ENCODE data around the gene ARHGEF16.

Gene ARHGEF16

DNA sequence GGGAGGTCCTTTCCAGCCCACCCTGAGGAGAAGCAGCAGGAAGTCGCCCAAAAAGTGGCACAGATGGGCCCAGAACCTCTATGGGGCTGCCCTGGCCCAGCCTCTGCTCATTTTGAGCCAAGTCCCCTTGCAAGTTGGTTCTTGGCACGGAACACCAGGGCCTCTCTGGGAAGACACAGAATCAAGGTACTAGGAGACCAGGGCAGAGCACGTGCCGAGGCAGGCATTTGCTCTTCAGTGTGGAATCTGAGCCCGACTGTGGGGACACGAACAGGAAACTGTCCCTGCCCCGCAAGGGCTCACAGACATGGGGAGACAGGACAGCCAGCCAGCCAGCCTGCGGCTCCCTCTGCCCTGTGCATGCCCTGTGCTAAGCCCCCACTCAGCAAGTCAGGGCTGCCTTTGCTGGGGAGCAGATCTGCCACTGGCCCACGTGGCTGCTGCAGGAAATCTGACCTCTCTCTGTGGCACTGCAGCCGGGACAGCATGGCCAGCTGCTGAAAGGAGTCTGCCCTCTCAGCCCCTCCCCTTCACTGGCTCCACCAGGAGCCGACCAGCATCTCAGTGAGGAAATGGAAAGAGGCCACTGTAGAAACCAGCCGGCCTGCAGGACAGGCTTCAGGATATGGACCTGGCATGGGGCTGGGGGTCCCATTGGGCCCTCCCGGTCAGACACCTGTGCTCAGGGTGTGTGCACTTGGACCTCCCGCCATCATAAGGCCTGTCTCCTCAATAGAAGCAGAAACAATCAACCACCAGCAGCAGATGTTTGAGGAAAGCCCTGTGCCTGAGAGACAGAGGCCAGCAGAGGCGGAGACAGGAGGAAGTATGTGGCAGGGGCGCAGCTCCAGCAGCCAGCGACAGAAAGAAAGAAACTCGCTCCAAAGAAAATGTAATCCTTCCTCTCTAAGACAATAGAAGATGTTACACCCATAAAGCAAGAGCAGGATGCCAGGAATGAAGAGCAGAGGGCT, 3.7 kb downstream of the ARHGEF16 start:
- DNase-seq: no peak

DNA sequence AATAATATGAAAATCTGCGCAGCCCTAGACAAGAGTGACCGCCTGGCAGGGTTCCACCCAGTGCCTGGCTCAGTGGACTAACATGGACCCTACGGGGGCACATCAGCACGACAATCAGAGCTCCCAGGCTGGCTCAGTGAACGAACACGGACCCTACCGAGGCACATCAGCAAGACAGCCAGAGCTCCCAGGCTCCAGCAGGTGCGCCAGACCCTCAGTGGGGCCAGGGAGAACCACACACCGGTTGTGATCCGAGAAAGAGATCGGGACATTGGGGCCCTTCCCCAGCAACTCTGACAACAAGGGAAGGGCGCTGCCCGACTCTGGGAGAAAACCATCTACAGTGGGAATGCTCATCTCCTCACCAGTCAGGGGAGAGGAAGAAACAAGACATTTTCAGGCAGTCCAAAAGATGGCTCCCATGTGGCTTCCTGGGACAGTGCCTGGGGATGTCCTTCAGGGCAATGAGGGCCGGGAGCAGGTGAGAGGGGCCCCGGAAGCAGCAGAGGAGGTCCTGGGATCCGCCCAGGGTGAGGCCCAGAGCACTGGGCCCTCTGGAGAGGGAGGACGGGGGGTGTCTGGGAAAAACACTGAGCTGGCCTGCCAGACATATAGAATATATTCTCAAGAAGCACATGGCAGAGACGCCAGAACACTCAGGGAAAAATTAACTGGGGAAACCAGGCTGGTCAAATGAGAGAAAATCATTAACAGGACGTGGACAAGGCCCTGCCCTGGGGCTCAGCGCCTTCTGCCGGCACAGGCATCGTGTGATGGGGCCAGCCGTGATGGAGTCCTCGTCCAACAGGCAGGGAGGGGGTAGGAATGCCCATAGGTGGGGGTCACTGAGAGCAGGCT, 4.8 kb downstream of the ARHGEF16 start:
- DNase-seq: no peak

DNA sequence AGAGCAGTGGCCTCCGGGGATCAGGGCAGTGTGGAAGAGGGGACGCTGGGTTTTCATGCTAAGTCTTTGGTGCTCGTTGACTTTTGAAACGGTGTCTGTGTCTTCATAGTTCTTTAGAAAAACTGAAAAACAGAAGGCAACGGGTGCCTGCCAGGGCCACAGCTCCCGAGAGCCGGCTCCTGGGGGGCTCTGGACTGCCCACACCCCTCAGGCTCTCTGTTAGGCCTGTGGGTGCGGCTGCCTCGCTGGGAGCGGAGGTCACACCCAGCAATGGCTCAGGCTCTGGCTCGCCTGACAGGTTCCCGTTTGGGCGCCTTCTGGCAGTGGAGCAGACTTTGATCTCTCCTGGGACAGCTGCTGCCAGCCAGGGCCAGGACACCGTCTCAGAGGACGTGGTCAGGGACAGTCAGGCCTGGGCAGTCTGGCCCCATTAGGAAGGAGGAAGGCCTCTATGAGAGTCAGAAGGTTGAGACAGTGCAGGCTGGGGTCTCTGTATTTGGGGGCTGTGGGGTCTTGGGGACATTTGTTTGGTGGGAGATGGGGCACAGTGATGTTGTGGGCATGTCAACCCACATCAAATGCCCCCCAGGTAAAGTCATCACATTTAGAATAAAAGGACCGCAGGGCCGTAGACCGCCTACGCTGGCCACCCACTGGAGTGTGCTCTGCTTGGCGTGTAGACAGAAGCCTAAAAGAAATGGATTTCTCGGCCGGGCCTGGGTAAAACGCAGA, 5.6 kb downstream of the ARHGEF16 start:
- no peak for DNase-seq

DNA sequence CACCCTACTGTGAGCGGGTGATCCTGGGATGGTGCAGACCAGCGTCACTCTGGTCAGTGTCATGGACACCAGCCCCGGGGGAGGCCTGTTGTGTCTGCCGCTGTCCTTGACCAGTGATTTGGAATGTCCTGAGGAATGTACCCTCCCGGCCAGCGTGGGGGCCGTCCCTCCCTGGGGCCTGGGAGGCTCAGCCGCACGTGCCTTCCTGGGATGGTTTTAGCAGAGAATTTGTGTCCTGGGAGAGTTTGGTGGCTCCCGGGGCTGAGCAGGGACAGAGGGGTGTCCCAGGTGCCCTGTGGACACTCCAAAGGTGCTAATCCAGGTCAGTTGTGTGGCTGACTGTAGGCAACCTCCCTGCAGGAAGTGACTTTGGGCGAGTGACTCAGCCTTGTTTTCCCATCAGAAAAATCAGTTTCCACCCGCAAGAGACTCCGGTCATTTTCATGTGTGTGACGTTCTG, 6.2 kb downstream of the ARHGEF16 start:
- no peak for DNase-seq

DNA sequence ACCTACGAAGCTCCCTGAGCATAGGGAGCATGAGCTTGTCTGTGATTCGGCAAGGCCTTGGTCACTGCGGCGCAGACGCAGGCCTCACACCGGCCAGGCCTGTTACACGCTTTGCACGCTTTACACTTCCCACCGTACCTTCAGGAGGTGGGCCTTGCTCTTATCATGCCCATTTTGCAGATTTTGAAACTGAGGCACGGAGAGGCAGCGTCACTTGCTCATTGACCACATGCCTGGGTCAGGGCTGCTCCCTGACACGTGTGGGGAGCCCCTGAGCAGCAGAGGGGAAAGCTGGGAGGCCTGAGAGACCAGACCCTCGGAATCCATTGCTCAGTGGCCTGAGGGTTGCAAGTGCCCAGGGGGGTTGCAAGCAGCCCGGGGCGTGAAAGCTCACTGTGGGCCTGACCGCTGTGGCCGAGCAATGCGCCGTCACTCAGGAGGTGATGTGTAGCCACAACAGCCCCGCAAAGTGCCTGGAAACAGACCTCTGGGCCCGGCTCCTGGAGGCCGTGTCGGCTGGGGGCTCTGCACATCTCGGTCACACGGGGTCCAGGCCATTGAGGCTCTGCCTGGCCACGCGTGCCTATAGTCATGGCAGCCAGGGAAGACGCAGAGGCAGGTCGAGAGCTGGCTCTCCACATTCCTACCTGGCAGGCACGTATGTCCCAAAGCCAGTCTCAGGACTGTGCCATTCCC, 6.9 kb downstream of the ARHGEF16 start:
- DNase-seq: no peak

DNA sequence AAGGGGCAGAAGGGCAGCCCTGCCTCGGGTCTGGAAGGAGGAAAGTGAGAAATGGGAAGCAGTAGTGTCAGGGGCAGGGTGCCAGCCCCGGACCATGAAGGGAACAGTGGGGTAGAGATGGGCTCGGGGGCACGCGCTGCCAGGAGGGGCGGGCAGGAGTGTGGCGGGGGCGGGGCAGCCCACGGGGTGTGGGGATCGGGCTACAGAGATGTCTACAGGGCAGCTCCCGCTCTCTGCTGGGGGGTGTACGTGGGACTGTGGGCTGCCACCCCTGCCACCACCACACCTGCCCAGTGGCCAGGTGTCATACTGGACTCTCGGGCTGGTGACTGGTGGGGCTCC, 7.4 kb downstream of the ARHGEF16 start:
- DNase-seq: no peak

DNA sequence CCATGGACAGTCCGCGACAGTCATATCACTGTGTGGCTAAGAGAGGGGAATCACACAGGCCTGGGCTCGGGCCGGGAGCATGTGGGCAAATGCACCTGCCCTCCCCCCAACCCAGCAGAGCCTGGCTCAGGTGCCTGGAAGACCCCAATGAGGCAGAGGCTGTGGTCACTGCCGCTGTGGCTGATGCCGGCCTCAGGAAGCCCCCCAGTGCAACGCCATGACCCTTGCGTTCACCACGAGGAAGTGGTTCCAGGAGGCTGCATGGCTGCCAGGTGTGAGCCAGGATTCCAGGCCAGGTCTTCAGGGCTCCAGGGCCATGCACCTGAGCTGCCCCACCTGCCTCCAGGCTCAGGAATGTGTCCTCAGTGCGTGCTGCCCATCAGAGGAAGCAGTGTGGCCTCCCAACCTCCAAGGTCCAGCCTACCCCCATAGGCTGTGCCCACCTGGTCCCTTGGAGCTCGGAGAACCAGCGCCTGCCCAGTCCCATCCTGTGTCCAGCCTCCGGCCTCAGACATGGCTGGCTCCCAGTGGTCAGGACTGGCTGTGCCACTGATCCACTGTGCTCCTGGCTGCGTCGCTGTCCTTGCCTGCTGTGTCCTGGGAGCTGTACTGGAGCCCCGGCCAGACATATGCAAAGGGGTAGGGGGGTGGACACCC, 8.0 kb downstream of the ARHGEF16 start:
- DNase-seq: no peak

DNA sequence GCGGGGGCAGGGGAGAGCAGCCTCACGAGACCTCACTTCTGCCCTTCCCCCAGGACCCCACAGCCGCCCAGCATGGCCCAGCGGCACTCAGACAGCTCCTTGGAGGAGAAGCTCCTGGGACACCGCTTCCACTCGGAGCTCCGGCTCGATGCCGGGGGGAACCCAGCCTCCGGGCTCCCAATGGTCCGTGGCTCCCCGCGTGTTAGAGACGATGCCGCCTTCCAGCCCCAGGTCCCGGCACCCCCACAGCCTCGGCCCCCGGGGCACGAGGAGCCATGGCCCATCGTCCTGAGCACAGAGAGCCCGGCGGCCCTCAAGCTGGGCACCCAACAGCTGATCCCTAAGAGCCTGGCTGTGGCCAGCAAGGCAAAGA, 8.5 kb downstream of the ARHGEF16 start:
- no peak for DNase-seq

DNA sequence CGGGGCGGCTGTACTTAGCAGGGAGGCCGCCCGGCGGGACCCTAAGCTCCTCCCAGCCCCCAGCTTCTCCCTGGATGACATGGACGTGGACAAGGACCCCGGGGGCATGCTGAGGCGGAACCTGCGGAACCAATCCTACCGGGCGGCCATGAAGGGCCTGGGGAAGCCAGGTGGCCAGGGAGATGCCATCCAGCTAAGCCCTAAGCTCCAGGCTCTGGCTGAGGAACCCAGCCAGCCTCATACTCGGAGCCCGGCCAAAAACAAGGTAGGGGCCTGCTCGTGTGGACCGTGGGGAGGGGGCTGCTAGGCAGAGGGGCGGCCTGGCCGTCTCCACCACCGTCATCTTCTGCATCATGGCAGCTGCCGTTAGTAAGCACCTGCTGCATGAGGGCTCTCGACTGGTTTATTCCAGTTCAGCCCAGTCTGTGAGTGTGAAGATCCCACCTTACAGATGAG, 9.0 kb downstream of the ARHGEF16 start:
- DNase-seq: no peak

DNA sequence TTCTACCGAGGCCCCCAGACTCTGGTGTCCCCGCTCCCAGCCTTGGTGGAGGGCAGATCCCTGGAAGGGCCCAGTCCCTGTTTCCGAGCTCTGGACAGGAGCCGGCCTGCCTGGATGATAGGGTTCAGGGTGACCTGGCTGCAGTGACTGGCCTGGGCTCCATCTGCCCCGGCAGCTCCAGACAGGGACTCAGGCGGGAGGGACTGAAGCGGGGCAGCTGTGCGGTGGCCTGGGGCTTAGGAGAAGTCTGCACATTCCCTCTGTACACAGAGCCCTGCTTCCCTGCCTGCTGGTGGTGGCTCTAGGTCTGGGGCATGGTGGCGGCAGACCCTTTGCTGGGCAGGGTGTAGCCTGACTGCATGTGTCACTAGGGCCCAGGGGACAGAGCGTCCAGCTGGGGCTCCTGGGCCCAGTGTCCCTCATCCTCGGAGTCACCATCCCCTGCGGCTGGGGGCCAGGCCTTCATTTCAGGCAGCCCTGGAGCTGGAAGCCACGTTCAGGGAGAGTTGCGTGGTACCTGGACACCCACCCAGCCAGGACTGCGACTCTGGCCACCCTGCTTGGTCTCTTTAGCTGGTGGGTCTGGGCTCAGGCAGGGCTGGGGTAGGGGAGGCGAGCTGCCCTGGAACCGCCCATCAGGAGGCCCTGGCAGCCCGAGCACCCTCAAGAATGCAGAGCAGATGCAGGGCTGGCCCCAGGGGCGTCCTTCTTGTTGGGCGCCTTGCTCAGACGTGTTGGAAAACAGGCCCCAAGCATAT, 9.6 kb downstream of the ARHGEF16 start:
- no peak for DNase-seq

DNA sequence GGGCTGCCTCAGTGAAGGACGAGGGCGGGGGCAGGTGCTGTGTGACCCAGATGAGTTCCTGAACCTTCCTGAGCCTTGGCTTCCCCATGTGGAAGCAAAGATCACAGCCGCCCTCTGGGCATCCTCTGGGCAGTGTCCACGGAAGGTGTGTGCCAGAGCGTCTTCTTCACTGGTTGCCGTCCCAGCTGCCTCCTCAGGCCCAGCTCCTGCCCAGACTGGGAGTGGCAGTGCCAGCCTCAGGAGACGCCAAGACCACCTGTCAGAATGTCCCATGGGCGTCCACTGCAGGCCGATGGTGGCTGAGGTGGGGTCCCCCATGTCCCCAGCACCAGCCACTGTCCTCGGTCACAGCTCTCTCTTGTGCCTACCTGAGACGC, 10.2 kb downstream of the ARHGEF16 start:
- no peak for DNase-seq

DNA sequence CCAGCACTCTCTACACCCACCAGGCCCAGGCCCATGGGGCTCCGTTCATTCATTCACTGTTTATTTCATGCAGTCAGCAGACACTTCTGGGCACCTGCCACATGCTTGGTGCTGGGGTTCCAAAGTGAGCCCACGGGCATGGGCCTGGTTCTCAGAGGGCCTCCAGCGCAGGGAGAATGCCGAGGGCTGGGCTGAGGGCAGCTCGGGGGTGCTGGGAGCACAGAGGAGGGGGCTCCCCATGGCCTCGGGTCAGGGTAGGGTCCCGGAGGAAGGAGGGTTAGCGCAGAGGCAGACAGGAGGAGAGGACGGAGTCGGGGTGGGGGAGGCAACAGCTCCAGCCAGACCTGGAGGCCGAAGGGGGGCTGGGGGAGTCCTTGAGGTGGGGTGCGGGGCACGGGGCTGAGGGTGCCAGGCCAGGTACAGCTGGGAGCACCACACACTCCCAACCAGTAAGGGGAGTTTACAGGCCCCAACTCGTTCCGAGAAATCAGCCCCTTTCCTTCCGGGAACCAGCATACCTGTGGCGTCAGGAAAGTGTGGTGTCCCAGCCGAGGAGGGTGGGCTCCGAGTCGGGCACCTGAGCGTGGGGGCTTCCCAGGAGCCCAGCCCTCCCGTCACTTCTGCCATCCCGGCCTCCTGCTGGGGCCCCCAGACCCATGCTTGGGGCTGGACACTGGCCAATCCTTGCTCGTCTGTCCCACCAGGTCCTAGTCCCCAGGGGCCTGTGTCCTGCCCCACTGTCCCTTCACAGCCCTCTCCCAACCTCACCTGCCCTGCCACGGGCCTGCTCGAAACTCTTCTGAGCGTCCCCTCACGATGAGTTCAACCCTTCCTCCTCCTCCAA, 10.8 kb downstream of the ARHGEF16 start:
- no peak for DNase-seq

DNA sequence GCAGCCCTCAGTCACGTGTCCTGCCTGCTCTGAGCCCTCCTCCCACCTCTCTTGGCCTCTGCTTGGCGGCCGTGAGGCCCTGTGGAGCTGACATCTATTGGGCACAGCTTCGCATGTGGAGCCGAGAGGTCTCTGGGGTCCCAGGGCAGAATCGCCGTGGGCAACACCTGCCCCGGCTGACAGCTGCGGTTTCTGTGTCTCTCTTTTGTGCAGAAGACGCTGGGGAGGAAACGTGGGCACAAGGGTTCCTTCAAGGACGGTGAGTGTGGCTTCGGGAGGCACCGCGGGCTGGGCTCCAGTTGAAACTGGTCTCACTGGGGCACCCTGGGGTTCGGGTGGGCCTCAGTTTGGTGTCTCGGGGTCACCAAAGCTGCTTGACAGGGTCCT, 11.5 kb downstream of the ARHGEF16 start:
- no peak for DNase-seq

DNA sequence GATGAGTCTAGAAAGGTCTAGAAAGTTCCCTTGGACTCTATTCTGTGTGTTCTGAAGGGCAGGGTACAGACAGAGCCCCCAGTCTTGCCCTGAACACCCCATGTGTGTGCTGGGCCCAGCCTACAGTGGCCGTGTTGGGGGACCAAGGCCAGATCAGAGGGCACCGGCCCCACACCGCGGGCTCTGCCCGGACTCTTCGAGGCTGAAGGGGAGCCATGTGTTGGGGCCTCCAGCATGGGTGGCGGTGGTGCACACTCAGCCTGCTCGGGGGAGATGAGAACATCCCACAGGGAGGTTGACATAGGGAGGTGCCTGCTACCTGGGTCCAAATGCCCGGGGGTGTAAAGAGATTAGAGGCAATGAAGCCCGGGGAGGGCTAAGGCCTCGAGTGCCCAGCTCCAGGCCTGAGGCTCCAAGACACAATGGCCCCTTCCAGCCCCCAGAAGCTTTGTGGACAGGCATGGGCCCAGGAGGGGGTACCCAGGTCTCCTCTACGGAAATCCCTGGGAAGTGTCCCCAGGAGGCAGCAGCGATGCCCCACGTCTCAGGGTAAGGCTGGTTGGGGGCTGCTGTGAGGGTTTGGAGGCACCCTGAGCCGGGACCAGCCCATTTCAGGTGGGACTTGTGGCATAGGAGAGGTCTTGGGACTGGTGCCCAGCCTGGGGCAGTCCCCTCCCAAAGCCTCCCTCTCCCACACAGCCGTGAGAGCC, 12.1 kb downstream of the ARHGEF16 start:
- no peak for DNase-seq

DNA sequence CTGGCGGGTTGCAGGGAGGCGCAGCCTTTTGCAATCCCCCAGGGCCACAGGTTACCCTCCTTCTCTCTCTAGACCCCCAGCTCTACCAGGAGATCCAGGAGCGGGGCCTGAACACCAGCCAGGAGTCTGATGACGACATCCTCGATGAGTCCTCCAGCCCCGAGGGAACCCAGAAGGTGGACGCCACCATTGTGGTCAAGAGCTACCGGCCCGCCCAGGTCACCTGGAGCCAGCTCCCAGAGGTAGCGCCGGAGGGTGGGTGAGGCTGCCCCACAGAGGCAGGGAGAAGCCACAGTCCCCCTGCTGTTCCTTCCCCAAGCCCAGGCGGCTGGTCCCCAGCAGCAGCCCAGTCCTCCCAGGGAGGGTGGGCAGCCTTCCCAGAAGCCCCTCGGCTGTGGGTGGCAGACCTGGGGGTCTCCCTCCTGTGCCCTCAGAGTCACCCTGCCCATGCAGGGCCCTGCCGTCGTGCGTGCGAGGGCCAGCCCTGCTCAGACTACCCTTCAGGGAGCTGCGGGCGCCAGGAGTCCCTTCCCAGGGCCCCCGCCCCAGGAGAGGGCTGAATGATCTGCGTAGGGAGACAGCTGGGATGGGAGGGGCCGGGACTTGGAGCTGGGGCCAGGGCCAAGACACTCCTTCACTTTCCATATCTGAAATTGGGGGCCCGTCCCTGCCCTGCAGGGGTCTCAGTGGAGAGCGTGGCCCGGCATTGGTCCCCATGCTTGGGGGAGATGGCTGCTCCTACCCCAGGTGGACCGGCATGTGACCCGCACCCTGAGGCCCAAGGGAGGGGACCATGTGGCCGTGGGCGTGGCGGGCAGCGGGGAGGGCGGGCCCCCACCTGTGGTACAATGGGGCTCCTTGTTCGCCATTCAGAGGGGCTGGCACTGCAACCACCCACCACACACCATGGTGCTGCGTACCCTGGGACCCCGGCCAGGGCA, 12.9 kb downstream of the ARHGEF16 start:
- DNase-seq: no peak

DNA sequence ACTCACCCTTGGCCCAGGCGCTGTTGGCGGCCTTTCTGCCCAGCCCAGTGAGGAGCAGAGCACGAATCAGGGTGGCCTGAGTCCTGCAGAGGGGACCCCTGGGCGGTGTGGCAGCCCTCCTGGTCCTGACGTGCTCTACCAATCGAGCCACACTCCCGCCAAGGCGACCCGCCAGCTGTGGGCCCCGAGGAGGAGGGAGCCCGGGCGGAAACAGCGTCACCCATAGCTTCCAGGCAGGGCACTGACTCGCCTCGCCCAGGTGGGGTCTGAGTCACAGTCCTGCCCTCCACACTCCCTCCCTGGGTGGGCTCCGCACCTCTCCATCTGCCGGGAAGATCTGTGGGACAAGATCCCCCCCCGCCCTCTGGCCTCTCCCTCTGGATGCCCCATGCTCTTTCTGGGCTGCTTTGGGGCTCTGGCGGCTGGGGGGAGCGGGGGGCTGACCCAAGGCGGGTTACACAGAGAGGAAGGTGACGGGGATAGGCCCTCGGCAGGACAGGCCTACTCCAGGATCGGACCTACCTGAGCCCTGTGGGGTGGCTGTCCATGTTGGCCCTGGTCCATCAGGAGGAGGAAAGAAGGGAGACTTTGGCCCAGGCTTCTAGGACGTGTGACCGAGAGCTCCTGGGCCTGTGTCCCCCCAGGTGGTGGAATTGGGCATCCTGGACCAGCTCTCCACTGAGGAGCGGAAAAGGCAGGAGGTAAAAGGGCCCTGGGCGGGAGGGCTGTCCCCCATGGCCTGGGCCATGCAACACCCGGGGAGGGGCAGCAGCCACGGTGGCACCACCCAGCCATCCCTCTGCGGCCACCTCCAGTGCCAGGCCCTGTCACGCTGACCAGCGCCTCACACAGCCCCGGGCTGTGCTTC, 14.0 kb downstream of the ARHGEF16 start:
- no peak for DNase-seq

DNA sequence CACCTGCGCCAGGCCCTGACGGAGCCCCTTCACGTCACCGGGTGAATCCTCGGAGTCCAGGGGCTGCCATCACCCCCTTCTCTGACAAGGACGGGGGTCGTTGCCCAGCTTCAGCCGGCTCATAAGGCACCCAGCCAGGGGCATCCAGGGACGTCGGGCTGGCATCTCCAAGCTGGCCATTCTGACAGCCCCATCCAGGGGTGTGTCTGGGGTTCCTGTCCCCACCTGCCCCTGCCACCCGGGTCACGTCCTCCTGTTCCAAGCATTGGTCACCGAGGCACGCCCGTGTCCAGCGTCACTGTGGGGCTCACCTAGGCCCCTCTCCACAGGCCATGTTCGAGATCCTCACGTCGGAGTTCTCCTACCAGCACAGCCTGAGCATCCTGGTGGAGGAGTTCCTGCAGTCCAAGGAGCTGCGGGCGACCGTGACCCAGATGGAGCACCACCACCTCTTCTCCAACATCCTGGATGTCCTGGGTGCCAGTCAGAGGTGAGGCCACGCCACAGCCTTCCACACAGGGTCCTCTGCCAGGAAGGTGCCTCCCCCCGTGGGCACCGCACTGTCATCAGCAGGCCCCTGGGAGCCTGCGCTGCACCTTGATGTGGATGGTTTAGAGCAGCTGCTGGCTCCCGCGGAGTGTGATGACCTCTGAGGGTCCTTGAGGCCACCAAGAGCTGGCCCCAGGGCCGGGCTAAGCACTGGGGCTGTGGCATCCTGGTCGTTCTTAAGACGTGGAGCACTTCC, 14.8 kb downstream of the ARHGEF16 start:
- no peak for DNase-seq

Measured in activated CD4-positive, alpha-beta T cell treated with anti-CD3 and anti-CD28 coated beads, Interleukin-2, amount 50 U/mL, for 16 hours (primary cell).